Naive thymus-derived CD4-positive, alpha-beta T cell (primary cell): ENCODE measurements around the gene CAMK4. TPM values are rescaled to one million over a fixed set of nuclear protein-coding genes. Genes with fewer than 3 reads are reported as not detected.
"Not testable (repeated sequence)": the region's sequence is repeated elsewhere in the genome, so short reads cannot be mapped to it uniquely, and the experiment has no call there.

ENCODE experiments used
- ATAC-seq: fragments of 150-1000 bp; cut with Tn5 transposase; 2 replicates; pipeline ENCODE4 v1.10.0; 2021; ENCODE audit warnings: mild to moderate bottlenecking, moderate library complexity
- CTCF ChIA-PET: fragments of 350-600 bp; sonication (Branson Sonifier 250); formaldehyde crosslinking; loops from one replicate; lab custom pipeline; 2021; ENCODE audit warnings: antibody characterized with exemption; lab: Charles Lee
- POLR2A ChIA-PET: fragments of 350-600 bp; sonication (Branson Sonifier 250); formaldehyde crosslinking; loops from one replicate; lab custom pipeline; 2021; ENCODE audit warnings: antibody characterized with exemption, inconsistent platforms; lab: Charles Lee
- DNase-seq, 9 donors: peaks; one replicate each; pipeline versions ENCODE4 v3.0.0 to v3.0.0-alpha.2; 2020 to 2022; ENCODE audit warnings: mixed read lengths in 1 of 9
- H3K27ac ChIP-seq: one replicate; pipeline ENCODE4 v1.7.0; 2013; ENCODE audit warnings: mild to moderate bottlenecking, low read depth, low read length, moderate library complexity
- H3K27me3 ChIP-seq, 2 donors: one replicate each; pipeline ENCODE4 v1.7.0; 2013; ENCODE audit warnings: low read length in 2 of 2, mild to moderate bottlenecking in 2 of 2, moderate library complexity in 2 of 2; ENCODE audit not compliant: control insufficient read depth in 2 of 2, insufficient read depth in 2 of 2
- H3K36me3 ChIP-seq, 3 experiments: 1 replicate in 2 of 3; 2 replicates in 1 of 3; pipeline ENCODE4 v1.7.0; 2013; ENCODE audit warnings: low read length in 3 of 3, mild to moderate bottlenecking in 3 of 3, moderate library complexity in 1 of 3; ENCODE audit not compliant: insufficient read depth in 3 of 3, control insufficient read depth in 2 of 3
- H3K4me1 ChIP-seq, 2 donors: one replicate each; pipeline ENCODE4 v1.7.0; 2013; ENCODE audit warnings: low read length in 2 of 2, mild to moderate bottlenecking in 2 of 2, moderate library complexity in 1 of 2; ENCODE audit not compliant: control insufficient read depth in 2 of 2, insufficient read depth in 2 of 2
- H3K4me3 ChIP-seq: 2 replicates; pipeline ENCODE4 v1.7.0; 2013; ENCODE audit warnings: mild to moderate bottlenecking, low read length
- H3K9me3 ChIP-seq, 3 experiments: 1 replicate in 2 of 3; 2 replicates in 1 of 3; pipeline ENCODE4 v1.7.0; 2013; ENCODE audit warnings: low read length in 3 of 3; ENCODE audit not compliant: control insufficient read depth in 2 of 3
- H3K27ac Mint-ChIP-seq, 9 donors: one replicate each; pipeline ENCODE4 v1.8.0; 2020 to 2022; ENCODE audit warnings: mixed read lengths in 9 of 9, mild to moderate bottlenecking in 8 of 9, moderate library complexity in 5 of 9, inconsistent platforms in 2 of 9
- H3K27me3 Mint-ChIP-seq, 5 donors: one replicate each; pipeline ENCODE4 v1.8.0; 2021 to 2022; ENCODE audit warnings: mixed read lengths in 5 of 5, mild to moderate bottlenecking in 1 of 5
- H3K36me3 Mint-ChIP-seq, 5 donors: one replicate each; pipeline ENCODE4 v1.8.0; 2020 to 2022; ENCODE audit warnings: mixed read lengths in 5 of 5, mild to moderate bottlenecking in 3 of 5, inconsistent platforms in 1 of 5
- H3K4me1 Mint-ChIP-seq, 7 donors: one replicate each; pipeline ENCODE4 v1.8.0; 2020 to 2022; ENCODE audit warnings: mixed read lengths in 7 of 7, mild to moderate bottlenecking in 3 of 7, inconsistent platforms in 1 of 7
- H3K4me3 Mint-ChIP-seq, 10 donors: one replicate each; pipeline ENCODE4 v1.8.0; 2020 to 2022; ENCODE audit warnings: mild to moderate bottlenecking in 10 of 10, mixed read lengths in 10 of 10, moderate library complexity in 6 of 10, inconsistent platforms in 2 of 10
- H3K9me3 Mint-ChIP-seq, 11 donors: one replicate each; pipeline ENCODE4 v1.8.0; 2020 to 2022; ENCODE audit warnings: mixed read lengths in 11 of 11, mild to moderate bottlenecking in 4 of 11, inconsistent platforms in 1 of 11, moderate library complexity in 1 of 11
- intact Hi-C, 2 donors: fragments of 100-400 bp; cut with micrococcal nuclease; formaldehyde crosslinking; loops; one replicate each; pipeline ENCODE4 v1.15.1; 2023
- polyA plus RNA-seq, 2 donors: library from polyadenylated mRNA; unstranded; fragments of 300-500 nt; fragmentation: Illumina TruSeq; gene quantifications; one replicate each; pipeline ENCODE4 v1.2.3, GENCODE V29; 2021
- total RNA-seq, 6 experiments: library from RNA in 5 of 6; stranded (reverse) in 5 of 6; gene quantifications; 1 replicate in 5 of 6; 2 replicates in 1 of 6; pipeline ENCODE4 v1.2.3 and lab custom pipeline; 2021 to 2026

CAMK4 gene
- total and polyA plus RNA-seq, 7 experiments from 2014 or later = 118 to 366 (median 200) TPM

DNA sequence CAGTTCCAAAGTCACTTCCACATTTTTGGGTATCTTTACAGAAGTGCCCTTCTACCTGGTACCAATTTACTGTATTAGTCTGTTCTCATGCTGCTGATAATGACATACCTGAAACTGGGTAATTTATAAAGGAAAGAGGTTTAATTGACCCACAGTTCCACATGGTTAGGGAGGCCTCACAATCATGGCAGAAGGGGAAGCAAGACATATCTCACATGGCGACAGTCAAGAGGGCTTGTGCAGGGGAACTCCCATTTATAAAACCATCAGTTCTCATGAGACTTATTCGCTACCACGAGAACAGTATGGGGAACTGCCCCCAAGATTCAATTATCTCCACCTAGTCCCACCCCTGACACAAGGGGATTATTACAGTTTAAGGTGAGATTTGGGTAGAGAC, 185.9 kb downstream of the CAMK4 start:
- H3K27me3 Mint-ChIP-seq, H3K4me1 ChIP-seq, POLR2A ChIA-PET, ATAC-seq, H3K9me3 ChIP-seq, H3K4me3 ChIP-seq, H3K27ac ChIP-seq, intact Hi-C loops, DNase-seq, H3K27me3 ChIP-seq, CTCF ChIA-PET: not testable (repeated sequence)
- Mint-ChIP-seq H3K27ac (peak overlapping the region in 4 of 9 donors; percentile 6 to 61 (median 34)), H3K9me3 (peaks cover 0 to 23% (median 9%) of the 10 kb centered on the region in 11 donors), H3K4me3 (peak overlapping the region in 1 of 10 donors; percentile 18), H3K36me3 (peaks cover 11 to 81% (median 79%) of the 10 kb centered on the region in 5 donors), H3K4me1 (peaks cover 1 to 44% (median 27%) of the 10 kb centered on the region in 7 donors)
- peaks cover 0 to 28% (median 0%) of the 10 kb centered on the region in 3 experiments for H3K36me3 ChIP-seq

DNA sequence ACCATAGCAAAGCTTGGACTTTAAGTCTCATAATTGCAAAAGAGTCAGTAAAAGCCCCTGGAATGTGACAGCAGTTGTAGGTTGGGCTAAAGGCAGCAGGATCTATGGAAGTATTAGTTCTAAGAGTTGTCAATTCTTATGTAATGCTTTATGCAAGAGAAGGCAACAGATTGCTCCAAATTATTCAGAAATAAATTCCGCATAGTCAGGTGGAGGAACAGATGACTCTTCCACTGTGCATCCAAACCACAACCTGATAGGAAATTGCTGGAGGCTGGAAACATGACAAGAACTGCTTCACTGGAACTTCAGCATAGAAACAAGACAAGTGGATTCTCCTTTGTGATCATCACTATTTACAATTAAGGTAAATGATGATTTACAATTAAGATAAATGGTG, 187.1 kb downstream of the CAMK4 start:
- CTCF ChIA-PET = no interaction called here
- H3K27ac Mint-ChIP-seq = peak overlapping the region in 2 of 9 donors; percentile 45 to 72
- no peaks in the 10 kb centered on the region for H3K4me1 ChIP-seq

DNA sequence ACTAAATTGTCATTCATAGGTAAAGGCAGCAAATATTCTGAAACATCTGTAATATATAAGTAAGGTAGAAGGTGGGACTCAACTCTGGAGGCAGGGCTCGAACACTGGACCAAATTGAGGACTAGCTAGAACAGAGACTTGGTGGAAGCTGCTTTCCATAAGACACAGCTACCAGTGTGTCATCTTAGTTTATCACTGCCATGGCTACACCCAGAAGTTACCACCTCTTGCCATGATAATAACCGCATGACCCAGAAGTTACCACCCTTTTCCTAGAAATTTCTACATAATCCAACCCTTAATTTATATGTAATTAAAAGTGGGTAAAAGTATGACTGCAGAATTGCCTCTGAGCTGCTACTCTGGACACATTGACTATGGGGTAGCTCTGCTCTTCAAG, 188.4 kb downstream of the CAMK4 start:
- DNase-seq = no peak
- H3K4me1 Mint-ChIP-seq = peaks cover 1 to 29% (median 23%) of the 10 kb centered on the region in 7 donors
- no peaks in the 10 kb centered on the region for H3K27me3 Mint-ChIP-seq
- peaks cover 0 to 14% (median 7%) of the 10 kb centered on the region in 11 donors for H3K9me3 Mint-ChIP-seq
- H3K4me3 Mint-ChIP-seq = no peak overlapping the region
- ATAC-seq = no peak
- Histone ChIP-seq H3K4me1 (no peaks in the 10 kb centered on the region), H3K27me3 (no peaks in the 10 kb centered on the region), H3K36me3 (peaks cover 0 to 23% (median 0%) of the 10 kb centered on the region in 3 experiments), H3K9me3 (no peaks in the 10 kb centered on the region), H3K27ac (no peak overlapping the region), H3K4me3 (no peak overlapping the region)
- H3K27ac Mint-ChIP-seq = peak overlapping the region in 1 of 9 donors; percentile 45
- ChIA-PET POLR2A (no interaction called here), CTCF (no interaction called here)
- peaks cover 7 to 69% (median 68%) of the 10 kb centered on the region in 5 donors for H3K36me3 Mint-ChIP-seq
- intact Hi-C loops = no loop called here

More for the DNA sequence above, 187.1 kb downstream of the CAMK4 start:
- DNase-seq (no peak), ATAC-seq (no peak)
- Mint-ChIP-seq H3K4me3 (no peak overlapping the region), H3K36me3 (peaks cover 7 to 75% (median 73%) of the 10 kb centered on the region in 5 donors), H3K27me3 (no peaks in the 10 kb centered on the region), H3K9me3 (peaks cover 0 to 23% (median 7%) of the 10 kb centered on the region in 11 donors), H3K4me1 (peaks cover 1 to 35% (median 27%) of the 10 kb centered on the region in 7 donors)
- H3K4me3 ChIP-seq = no peak overlapping the region
- peaks cover 0 to 28% (median 0%) of the 10 kb centered on the region in 3 experiments for H3K36me3 ChIP-seq
- H3K9me3 ChIP-seq = no peaks in the 10 kb centered on the region
- intact Hi-C loops = no loop called here
- H3K27ac ChIP-seq = no peak overlapping the region
- no peaks in the 10 kb centered on the region for H3K27me3 ChIP-seq
- POLR2A ChIA-PET = interaction anchor here (0.6 kb wide), 1 partner anchor 26 kb away, joined by 3 read pairs; no protein-coding TSS in a partner anchor

DNA sequence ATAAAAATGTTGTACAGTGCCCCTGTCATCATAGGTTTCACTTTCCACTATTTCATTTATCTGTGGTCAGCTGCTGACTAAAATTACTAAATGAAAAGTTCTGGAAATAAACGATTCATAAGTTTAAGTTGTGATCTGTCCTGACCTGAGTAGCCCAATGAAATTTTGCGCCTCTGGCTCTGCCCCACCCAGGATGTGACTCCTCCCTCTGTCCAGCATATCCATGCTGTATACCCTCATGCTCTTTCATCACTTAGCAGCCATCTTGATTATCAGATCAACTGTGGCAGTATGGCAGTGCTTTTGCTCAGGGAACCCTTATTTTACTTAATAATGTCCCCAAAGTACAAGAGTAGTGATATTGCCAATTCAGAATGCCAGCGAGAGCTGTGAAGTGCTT, 190.9 kb downstream of the CAMK4 start:
- intact Hi-C loops = no loop called here
- ATAC-seq (no peak), DNase-seq (no peak)
- peaks cover 0 to 9% (median 7%) of the 10 kb centered on the region in 11 donors for H3K9me3 Mint-ChIP-seq
- H3K4me3 Mint-ChIP-seq = no peak overlapping the region
- ChIA-PET POLR2A (no interaction called here), CTCF (no interaction called here)
- Histone ChIP-seq H3K4me3 (no peak overlapping the region), H3K27me3 (no peaks in the 10 kb centered on the region), H3K9me3 (no peaks in the 10 kb centered on the region), H3K4me1 (no peaks in the 10 kb centered on the region), H3K36me3 (peaks cover 0 to 11% (median 0%) of the 10 kb centered on the region in 3 experiments), H3K27ac (no peak overlapping the region)
- peaks cover 0 to 20% (median 9%) of the 10 kb centered on the region in 7 donors for H3K4me1 Mint-ChIP-seq
- H3K27ac Mint-ChIP-seq = peak overlapping the region in 3 of 9 donors; percentile 2 to 41 (median 37)
- H3K36me3 Mint-ChIP-seq = peaks cover 6 to 55% (median 52%) of the 10 kb centered on the region in 5 donors
- no peaks in the 10 kb centered on the region for H3K27me3 Mint-ChIP-seq

DNA sequence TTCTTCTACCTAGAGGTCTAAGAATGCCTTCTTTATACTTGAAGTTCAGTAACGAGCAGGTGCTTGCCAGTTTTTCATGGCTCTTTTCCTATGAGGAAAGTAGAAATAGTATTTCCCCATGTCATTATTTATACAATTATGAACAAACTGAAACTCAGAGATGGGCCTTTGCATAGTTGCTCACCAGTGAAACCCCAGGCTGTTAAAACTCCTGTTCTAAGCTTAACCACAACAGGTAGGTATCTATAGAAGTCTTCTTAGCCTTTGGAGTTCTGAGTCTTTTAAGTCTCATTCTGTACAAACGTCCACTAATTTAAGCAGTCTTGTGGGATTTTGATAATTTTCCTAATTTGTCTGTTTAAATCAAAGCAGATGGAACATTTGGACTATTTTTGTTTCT, 198.1 kb downstream of the CAMK4 start:
- no peaks in the 10 kb centered on the region for H3K27me3 Mint-ChIP-seq
- intact Hi-C loops = no loop called here
- peaks cover 2 to 49% (median 35%) of the 10 kb centered on the region in 7 donors for H3K4me1 Mint-ChIP-seq
- no peak for ATAC-seq
- no peaks in the 10 kb centered on the region for H3K4me1 ChIP-seq
- H3K9me3 ChIP-seq = no peaks in the 10 kb centered on the region
- no peak overlapping the region for H3K4me3 ChIP-seq
- H3K4me3 Mint-ChIP-seq = no peak overlapping the region
- no peaks in the 10 kb centered on the region for H3K27me3 ChIP-seq
- peaks cover 0 to 16% (median 0%) of the 10 kb centered on the region in 3 experiments for H3K36me3 ChIP-seq
- peaks cover 0 to 11% (median 7%) of the 10 kb centered on the region in 11 donors for H3K9me3 Mint-ChIP-seq
- H3K36me3 Mint-ChIP-seq = peaks cover 6 to 59% (median 49%) of the 10 kb centered on the region in 5 donors
- POLR2A ChIA-PET = no interaction called here
- CTCF ChIA-PET = no interaction called here
- peak overlapping the region in 1 of 9 donors; percentile 1 for H3K27ac Mint-ChIP-seq
- no peak overlapping the region for H3K27ac ChIP-seq
- DNase-seq = no peak

DNA sequence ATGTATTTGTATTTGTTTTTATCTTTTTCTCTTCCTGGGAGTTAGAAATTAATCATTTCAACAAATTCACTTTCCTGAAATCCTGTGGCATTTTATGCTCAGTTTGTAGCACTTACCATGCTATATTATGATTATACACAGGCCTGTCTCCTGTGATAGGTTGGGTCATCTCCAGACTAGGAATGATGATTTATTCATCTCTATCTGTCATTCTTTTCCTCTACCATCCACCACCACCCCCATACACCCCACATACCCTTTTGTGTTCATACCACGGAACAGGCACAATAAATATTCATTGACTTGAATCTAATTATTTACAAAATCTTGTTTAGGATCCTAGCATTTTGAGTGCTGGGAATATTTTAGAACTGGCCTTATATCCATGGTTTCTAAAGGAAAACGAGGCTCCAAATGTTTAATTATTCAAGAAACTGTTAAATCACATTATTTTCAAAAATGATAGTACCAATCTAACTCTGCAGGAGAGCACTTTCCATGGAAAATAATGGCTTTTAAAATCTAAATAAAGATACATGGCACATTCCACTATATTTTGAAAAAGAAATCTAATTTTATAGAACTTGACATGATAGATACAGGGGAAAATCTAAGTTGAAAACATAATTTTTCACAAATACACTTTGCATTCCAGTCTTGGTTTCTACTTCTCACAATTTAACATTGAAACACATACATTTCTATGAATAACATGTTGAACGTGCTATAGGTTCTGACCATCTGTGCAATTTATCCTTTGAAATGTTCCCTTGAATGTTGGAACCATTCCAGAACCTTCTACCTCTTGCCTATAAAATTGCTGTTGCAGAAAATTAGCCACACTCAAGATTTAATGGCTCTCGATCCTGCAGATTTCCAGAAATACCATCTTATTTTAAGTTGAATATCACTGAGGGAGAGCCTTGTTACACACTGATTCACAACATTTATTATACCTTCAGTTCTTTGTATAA, 198.8 kb downstream of the CAMK4 start:
- peaks cover 11 to 59% (median 48%) of the 10 kb centered on the region in 5 donors for H3K36me3 Mint-ChIP-seq

More for the DNA sequence above, 198.8 kb downstream of the CAMK4 start:
- intact Hi-C loops = no loop called here
- DNase-seq = no peak
- Mint-ChIP-seq H3K27me3 (no peaks in the 10 kb centered on the region), H3K4me3 (no peak overlapping the region), H3K9me3 (peaks cover 0 to 10% (median 4%) of the 10 kb centered on the region in 11 donors), H3K27ac (peak overlapping the region in 6 of 9 donors; percentile 1 to 58 (median 20)), H3K4me1 (peaks cover 6 to 57% (median 43%) of the 10 kb centered on the region in 7 donors)
- Histone ChIP-seq H3K27me3 (no peaks in the 10 kb centered on the region), H3K27ac (no peak overlapping the region), H3K4me1 (no peaks in the 10 kb centered on the region), H3K4me3 (no peak overlapping the region), H3K9me3 (no peaks in the 10 kb centered on the region), H3K36me3 (peaks cover 0 to 17% (median 0%) of the 10 kb centered on the region in 3 experiments)
- no peak for ATAC-seq
- ChIA-PET CTCF (no interaction called here), POLR2A (no interaction called here)
